GM12872 (cell line): ENCODE results near the gene CKAP4.

Experiments used
- CTCF ChIP-seq: IDR thresholded peaks from 3 replicates; pipeline ENCODE4 v1.5.1; 2011; ENCODE audit warnings: low read depth, mild to moderate bottlenecking, low read length, moderate library complexity; ENCODE audit not compliant: insufficient read depth

CKAP4 gene

GRCh38 chr12:106281056-106281782 is 33.4 kb upstream of the CKAP4 start:
- no peak for TF ChIP-seq CTCF

- no peak for TF ChIP-seq CTCF
Measured at GRCh38 chr12:106280106-106280505, 32.3 kb upstream of the CKAP4 start.

- TF ChIP-seq CTCF = no peak
Measured at GRCh38 chr12:106276032-106276740, 28.4 kb upstream of the CKAP4 start.

GRCh38 chr12:106275458-106275857 is 27.6 kb upstream of the CKAP4 start:
- TF ChIP-seq CTCF = no peak

- no peak for TF ChIP-seq CTCF
Measured at GRCh38 chr12:106274575-106275121, 26.8 kb upstream of the CKAP4 start.

- TF ChIP-seq CTCF = no peak
Measured at GRCh38 chr12:106274012-106274411, 26.2 kb upstream of the CKAP4 start.

GRCh38 chr12:106273491-106273890 is 25.7 kb upstream of the CKAP4 start:
- no peak for TF ChIP-seq CTCF
